GM20431 (cell line): ENCODE data around the gene HTT.

ENCODE experiments used
- in situ Hi-C: fragments of 300-500 bp; cut with MseI, MboI; formaldehyde crosslinking; loops from one replicate; pipeline ENCODE4 v1.15.0; 2020; ENCODE audit warnings: low sequenced_read_pairs; ENCODE audit not compliant: unreplicated experiment

HTT gene

DNA sequence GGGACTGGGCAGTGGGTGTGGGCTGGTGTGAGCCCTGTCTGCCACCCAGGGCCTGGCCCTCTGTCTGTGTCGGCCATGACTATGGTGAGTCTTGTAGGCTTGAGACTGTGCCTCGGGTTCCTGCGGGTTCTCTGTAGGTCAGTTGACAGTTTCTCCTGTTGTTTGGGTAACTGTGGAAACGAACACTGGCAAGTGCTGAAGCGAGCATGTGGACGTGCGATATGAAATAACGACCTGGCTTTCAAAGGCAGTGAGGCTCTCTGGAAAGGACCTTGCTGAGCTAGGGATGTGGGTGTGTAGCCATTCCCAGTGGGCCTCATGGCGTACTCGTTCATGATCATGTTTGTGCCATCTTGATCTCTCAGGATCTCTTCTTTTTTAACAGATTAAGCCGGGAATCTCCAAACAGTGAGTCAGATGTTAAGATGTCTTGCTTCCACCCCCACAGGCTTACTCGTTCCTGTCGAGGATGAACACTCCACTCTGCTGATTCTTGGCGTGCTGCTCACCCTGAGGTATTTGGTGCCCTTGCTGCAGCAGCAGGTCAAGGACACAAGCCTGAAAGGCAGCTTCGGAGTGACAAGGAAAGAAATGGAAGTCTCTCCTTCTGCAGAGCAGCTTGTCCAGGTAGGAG is 41.3 kb downstream of the HTT start:
- in situ Hi-C loops = no loop called here

DNA sequence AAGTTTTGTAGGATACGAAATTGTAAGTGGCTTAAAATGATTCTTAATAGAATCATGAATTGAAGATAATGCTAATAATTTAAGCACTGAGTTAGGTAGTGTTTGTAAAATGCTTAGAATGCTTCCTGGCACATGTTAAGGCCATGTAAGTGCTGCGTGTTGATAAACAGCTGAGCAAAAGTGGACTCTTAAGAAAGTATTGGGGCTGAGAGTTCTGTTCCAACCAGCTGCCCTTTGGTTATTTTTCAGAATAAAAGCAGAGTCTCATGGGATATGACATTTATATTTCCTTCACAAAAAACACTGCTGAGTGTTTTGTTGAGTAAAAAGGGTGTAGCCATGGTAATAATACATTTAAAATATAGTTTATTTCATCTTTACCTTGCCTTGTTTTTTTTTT is 42.5 kb downstream of the HTT start:
- in situ Hi-C loops = no loop called here

DNA sequence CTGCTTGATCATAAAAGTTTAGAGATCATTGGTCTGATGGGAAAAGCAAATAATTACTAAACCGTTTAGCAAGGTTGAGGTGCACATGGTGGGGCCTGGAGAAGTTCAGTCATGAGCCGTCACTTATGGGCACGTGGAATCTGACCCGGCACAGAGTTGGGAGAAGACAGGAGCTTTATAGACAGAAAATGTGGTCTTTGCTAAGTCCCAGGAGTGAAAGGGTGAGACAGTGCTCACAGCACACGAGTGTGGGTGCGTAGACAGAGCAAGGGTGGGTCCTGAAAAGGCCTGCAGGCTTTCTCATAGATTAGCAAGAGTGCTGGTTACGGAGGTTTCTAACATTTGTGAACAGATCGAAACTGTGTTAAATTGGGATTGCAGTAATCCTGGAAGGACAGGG is 43.8 kb downstream of the HTT start:
- in situ Hi-C loops = no loop called here

DNA sequence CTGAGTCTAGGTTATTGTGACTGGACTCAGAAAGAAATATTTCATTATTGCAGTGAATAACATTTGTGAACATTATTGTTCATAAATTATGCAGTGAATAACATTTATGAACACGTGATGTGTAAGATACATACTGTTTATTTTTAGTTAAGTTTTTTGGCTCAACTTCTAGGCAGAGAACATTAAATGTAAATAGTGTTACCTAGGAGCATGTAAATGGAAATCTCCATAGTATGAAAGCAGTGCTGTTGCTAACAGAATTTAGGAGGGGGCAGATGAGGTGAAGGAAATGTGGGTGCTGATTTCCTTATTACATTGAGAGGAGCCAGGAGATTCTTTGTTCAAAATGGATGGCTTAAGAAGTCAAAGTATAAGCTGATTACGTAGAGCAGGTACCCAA is 45.0 kb downstream of the HTT start:
- in situ Hi-C loops = no loop called here

DNA sequence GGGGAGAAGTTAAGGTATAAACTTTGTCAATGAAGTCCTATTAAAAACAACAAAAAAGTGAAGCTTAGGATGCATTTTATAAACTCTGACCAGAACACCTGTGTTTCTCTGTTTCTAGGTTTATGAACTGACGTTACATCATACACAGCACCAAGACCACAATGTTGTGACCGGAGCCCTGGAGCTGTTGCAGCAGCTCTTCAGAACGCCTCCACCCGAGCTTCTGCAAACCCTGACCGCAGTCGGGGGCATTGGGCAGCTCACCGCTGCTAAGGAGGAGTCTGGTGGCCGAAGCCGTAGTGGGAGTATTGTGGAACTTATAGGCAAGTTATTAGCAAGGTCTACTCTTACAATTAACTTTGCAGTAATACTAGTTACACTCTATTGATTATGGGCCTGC is 46.6 kb downstream of the HTT start:
- in situ Hi-C loops = no loop called here

DNA sequence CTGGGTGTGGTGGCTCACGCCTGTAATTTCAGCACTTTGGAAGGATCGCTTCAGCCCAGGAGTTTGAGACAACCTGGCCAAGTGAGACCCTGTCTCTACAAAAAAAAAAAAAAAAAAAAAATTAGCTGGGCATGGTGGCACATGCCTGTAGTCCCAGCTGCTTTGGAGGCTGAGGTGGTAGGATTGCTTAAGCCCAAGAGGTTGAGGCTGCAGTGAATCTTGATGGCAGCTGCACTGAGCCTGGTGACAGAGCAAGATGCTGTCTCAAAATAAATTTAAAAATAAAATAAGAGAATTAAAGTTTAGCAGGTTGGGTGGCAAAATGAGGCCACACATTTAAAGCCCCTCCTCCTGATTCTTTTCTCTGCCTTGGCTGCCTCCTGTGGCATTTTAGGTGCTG is 47.1 kb downstream of the HTT start:
- in situ Hi-C loops = no loop called here

GRCh38 chr4:3122081-3122563 is 47.6 kb downstream of the HTT start:
- in situ Hi-C loops = no loop called here

GRCh38 chr4:3123181-3123671 is 48.7 kb downstream of the HTT start:
- in situ Hi-C loops = no loop called here

GRCh38 chr4:3124070-3124767 is 49.7 kb downstream of the HTT start:
- in situ Hi-C loops = no loop called here

DNA sequence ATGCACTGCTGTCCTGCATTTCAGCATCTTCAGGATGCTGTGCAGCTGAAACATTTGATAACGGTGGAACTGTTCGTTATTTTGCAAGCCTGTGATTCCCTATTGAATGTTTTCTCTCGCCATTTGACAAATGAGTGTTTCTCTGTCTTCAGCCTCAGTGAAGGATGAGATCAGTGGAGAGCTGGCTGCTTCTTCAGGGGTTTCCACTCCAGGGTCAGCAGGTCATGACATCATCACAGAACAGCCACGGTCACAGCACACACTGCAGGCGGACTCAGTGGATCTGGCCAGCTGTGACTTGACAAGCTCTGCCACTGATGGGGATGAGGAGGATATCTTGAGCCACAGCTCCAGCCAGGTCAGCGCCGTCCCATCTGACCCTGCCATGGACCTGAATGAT is 52.6 kb downstream of the HTT start:
- in situ Hi-C loops = no loop called here

GRCh38 chr4:3128058-3128457 is 53.6 kb downstream of the HTT start:
- in situ Hi-C loops = no loop called here

- in situ Hi-C loops = no loop called here
These were observed 54.5 kb downstream of the HTT start for GRCh38 chr4:3128976-3129375.

- in situ Hi-C loops = no loop called here
These were observed 55.7 kb downstream of the HTT start for GRCh38 chr4:3130201-3130600.

DNA sequence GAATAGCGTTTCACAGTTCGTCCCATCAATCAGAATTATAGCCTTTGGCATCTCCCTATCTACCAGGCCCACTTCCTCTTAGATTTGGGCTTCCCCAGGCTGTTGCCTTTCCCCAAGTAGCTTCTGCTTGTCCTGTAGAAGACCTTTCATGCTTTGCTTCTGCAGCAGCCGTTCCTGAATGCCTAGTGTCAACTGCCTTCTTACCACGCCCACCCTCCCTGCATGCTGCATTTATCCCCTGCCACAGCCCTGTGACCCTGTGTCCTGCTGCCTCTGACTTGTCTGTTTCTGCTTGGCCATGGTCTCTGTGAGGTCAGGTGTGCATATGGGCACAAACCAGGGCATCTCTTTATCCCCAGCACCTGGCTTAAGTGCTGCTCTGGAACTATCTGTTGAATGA is 56.3 kb downstream of the HTT start:
- in situ Hi-C loops = no loop called here

- in situ Hi-C loops = no loop called here
These were observed 59.7 kb downstream of the HTT start for GRCh38 chr4:3134201-3134600.

- in situ Hi-C loops = no loop called here
These were observed 60.9 kb downstream of the HTT start for GRCh38 chr4:3135155-3136011.

DNA sequence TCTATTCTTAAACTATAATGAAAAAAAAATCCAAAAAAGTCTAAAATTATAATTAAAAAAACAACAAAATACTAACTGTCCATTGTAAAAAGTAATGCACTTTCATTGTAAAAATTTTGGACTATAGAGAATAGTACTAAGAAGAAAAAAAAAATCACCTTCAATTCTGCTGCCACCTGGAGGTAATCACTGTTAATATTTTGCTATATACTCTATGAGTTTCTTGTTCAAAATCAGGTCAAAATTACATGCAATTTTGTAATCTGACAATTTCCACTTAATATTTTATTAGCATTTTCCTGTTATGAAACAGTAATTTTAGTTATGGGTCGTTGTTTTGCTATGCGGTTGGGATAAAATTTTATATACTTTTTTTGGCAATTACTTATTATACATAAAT is 62.0 kb downstream of the HTT start:
- in situ Hi-C loops = no loop called here

GRCh38 chr4:3137908-3138307 is 63.4 kb downstream of the HTT start:
- in situ Hi-C loops = no loop called here

DNA sequence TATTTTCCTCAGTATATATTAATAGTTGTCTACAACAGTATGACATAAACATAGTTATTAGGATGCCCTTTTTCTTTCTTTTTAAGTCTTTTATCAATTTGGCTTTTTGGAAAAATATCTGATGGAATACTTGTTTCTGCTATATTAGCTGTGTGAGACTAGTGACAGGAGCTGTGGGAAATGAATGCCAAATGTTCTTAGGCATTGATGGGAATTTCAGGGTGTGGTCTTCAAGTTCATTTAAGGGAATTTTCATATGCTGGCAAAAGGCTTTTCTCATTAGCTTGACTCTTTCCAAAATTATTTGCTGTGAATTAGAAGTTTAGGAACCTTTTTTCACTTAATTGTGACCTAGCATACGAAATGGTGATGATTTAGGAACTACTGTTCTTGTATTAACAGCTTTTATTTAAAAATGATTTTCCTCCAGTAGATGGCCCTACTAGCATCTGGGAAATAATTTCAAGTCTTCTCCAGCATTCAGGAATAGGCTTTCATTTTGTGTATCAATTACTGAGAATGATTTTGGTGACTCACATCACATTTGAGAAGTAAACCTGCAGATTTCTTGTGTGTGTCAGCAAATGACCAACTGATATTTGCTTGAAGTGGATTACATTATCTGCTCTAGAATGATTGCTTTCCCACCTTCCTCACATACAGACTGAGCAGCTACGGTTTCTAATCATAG is 70.9 kb downstream of the HTT start:
- in situ Hi-C loops = no loop called here

- in situ Hi-C loops = no loop called here
These were observed 74.4 kb downstream of the HTT start for GRCh38 chr4:3148926-3149325.
